Activated T-helper 9 cell treated with anti-CD3 and anti-CD28 coated beads, Interleukin-2, amount 50 U/mL, for 16 hours (primary cell): Measurements from ENCODE around the gene RGL2.
"Not testable (repeated sequence)": the region's sequence is repeated elsewhere in the genome, so short reads cannot be mapped to it uniquely, and the experiment has no call there.

ENCODE experiments used
- DNase-seq: peaks from one replicate; pipeline ENCODE4 v3.0.0-alpha.2; 2020; ENCODE audit warnings: low read depth

The RGL2 gene

GRCh38 chr6:33273924-33274902 lies 24.5 kb downstream of the RGL2 start:
- DNase-seq = no peak

- no peak for DNase-seq
These were observed 25.4 kb downstream of the RGL2 start for GRCh38 chr6:33273129-33273923.

- no peak for DNase-seq
These were observed 26.2 kb downstream of the RGL2 start for GRCh38 chr6:33272275-33273128.

- peak; percentile 81 for DNase-seq
These were observed 27.1 kb downstream of the RGL2 start, which contains the start of the genes RPS18 and VPS52 for GRCh38 chr6:33271468-33272274. RPS18 (plus strand) TSS chr6:33272075; CDS start chr6:33272120, 45 bp downstream. VPS52 (minus strand) TSS chr6:33271876; CDS start chr6:33271675, 201 bp downstream.

- no peak for DNase-seq
These were observed 27.6 kb downstream of the RGL2 start for GRCh38 chr6:33271117-33271467.

- DNase-seq = no peak
These were observed 34.7 kb downstream of the RGL2 start for GRCh38 chr6:33264015-33264414.

- DNase-seq = not testable (repeated sequence)
These were observed 36.3 kb downstream of the RGL2 start for GRCh38 chr6:33262490-33262889.

GRCh38 chr6:33259032-33259431 lies 39.7 kb downstream of the RGL2 start:
- DNase-seq = no peak

- DNase-seq = no peak
These were observed 44.2 kb downstream of the RGL2 start for GRCh38 chr6:33254591-33254990.

GRCh38 chr6:33252759-33253158 lies 46.0 kb downstream of the RGL2 start:
- no peak for DNase-seq

- DNase-seq = no peak
These were observed 47.2 kb downstream of the RGL2 start for GRCh38 chr6:33251395-33252012.

- no peak for DNase-seq
These were observed 48.0 kb downstream of the RGL2 start for GRCh38 chr6:33250731-33251130.

- DNase-seq = no peak
These were observed 48.8 kb downstream of the RGL2 start for GRCh38 chr6:33249732-33250630.

- peak; percentile 91 for DNase-seq
These were observed 49.6 kb downstream of the RGL2 start for GRCh38 chr6:33248932-33249731.

GRCh38 chr6:33248643-33248931 lies 50.2 kb downstream of the RGL2 start:
- DNase-seq = no peak

GRCh38 chr6:33247977-33248642 lies 50.6 kb downstream of the RGL2 start:
- peak; percentile 85 for DNase-seq

- no peak for DNase-seq
These were observed 55.3 kb downstream of the RGL2 start for GRCh38 chr6:33243476-33243875.

- DNase-seq = no peak
These were observed 56.8 kb downstream of the RGL2 start for GRCh38 chr6:33241968-33242367.
